Measurements from ENCODE around the gene OSBPL1A.

OSBPL1A gene

GRCh38 chr18:24185805-24186204, 211.8 kb downstream of the OSBPL1A start:
- no peak for DNase-seq (ENCODE audit: extremely low spot score)
- ChIA-PET CTCF (interaction anchor here (6.8 kb wide), 1 partner anchor 9 kb away, joined by 55 read pairs; no protein-coding TSS in a partner anchor), POLR2A (no interaction called here)
- TF ChIP-seq LEF1 (IDR thresholded peaks at IDR 0.05; ENCODE audit: borderline replicate concordance) (no peak), ELF4 (IDR thresholded peaks at IDR 0.05) (no peak), TARDBP (IDR thresholded peaks at IDR 0.05) (no peak), SP1 (IDR thresholded peaks at IDR 0.05) (no peak)

GRCh38 chr18:24181806-24182205, 215.8 kb downstream of the OSBPL1A start:
- ChIA-PET POLR2A (interaction anchor here (0.7 kb wide), 1 partner anchor 43 kb away, joined by 4 read pairs; the partner anchor contains the start of gene CABYR), CTCF (no interaction called here)
- TF ChIP-seq SUZ12 (IDR thresholded peaks at IDR 0.05): no peak
- no peak for TF ChIP-seq NFRKB (IDR thresholded peaks at IDR 0.05)
- TF ChIP-seq FOXK2 (IDR thresholded peaks at IDR 0.05): no peak
- no peak for TF ChIP-seq SP1 (IDR thresholded peaks at IDR 0.05)
- TF ChIP-seq LEF1 (IDR thresholded peaks at IDR 0.05; ENCODE audit: borderline replicate concordance): no peak
- TF ChIP-seq ZNF384 (IDR thresholded peaks at IDR 0.05): no peak
- TF ChIP-seq ARNT (IDR thresholded peaks at IDR 0.05): no peak
- TF ChIP-seq FOXA1 (IDR thresholded peaks at IDR 0.05): no peak
- no peak for TF ChIP-seq PKNOX1 (IDR thresholded peaks at IDR 0.05)
- TF ChIP-seq L3MBTL2 (conservative IDR thresholded peaks at IDR 0.05): no peak
- TF ChIP-seq BHLHE40 (IDR thresholded peaks at IDR 0.05; ENCODE audit: borderline replicate concordance): no peak
- TF ChIP-seq HDGF (IDR thresholded peaks at IDR 0.05; ENCODE audit: borderline replicate concordance): no peak
- no peak for TF ChIP-seq ELF4 (IDR thresholded peaks at IDR 0.05)
- no peak for TF ChIP-seq TARDBP (IDR thresholded peaks at IDR 0.05)
- no peak for TF ChIP-seq FOXM1 (IDR thresholded peaks at IDR 0.05; ENCODE audit: borderline replicate concordance)
- no peak for DNase-seq (ENCODE audit: extremely low spot score)

- CTCF ChIA-PET: interaction anchor here (0.5 to 1.4 kb wide), 2 partner anchors 8 to 30 kb away, joined by 3 read pairs; no protein-coding TSS in a partner anchor
- no peak for DNase-seq (ENCODE audit: extremely low spot score)
- TF ChIP-seq FOXK2 (IDR thresholded peaks at IDR 0.05) (no peak), ELF4 (IDR thresholded peaks at IDR 0.05) (no peak), FOXA1 (IDR thresholded peaks at IDR 0.05) (no peak), SP1 (IDR thresholded peaks at IDR 0.05) (no peak), SUZ12 (IDR thresholded peaks at IDR 0.05) (no peak), LEF1 (IDR thresholded peaks at IDR 0.05; ENCODE audit: borderline replicate concordance) (no peak), ZNF384 (IDR thresholded peaks at IDR 0.05) (no peak), FOXM1 (IDR thresholded peaks at IDR 0.05; ENCODE audit: borderline replicate concordance) (no peak), L3MBTL2 (conservative IDR thresholded peaks at IDR 0.05) (no peak), CTBP1 (IDR thresholded peaks at IDR 0.05; ENCODE audit: borderline replicate concordance) (no peak), HDGF (IDR thresholded peaks at IDR 0.05; ENCODE audit: borderline replicate concordance) (no peak), BHLHE40 (IDR thresholded peaks at IDR 0.05; ENCODE audit: borderline replicate concordance) (no peak), PKNOX1 (IDR thresholded peaks at IDR 0.05) (no peak), ARNT (IDR thresholded peaks at IDR 0.05) (no peak), TARDBP (IDR thresholded peaks at IDR 0.05) (no peak)
- POLR2A ChIA-PET: no interaction called here
Measured at GRCh38 chr18:24180048-24180447, 217.6 kb downstream of the OSBPL1A start.

- POLR2A ChIA-PET: no interaction called here
Measured at GRCh38 chr18:24177499-24178133, 220.0 kb downstream of the OSBPL1A start.

GRCh38 chr18:24176727-24177416, 220.8 kb downstream of the OSBPL1A start:
- DNase-seq (ENCODE audit: extremely low spot score): peak; percentile 76
- POLR2A ChIA-PET: interaction anchor here (1.2 to 1.9 kb wide), 2 partner anchors 38 to 95 kb away, joined by 3 to 12 read pairs; partner anchors contain the start of gene CABYR
- CTCF ChIA-PET: interaction anchor here (0.6 to 2.7 kb wide), 36 partner anchors 8 to 315 kb away, joined by 3 to 55 read pairs (median 4); partner anchors contain the start of gene CABYR
- TF ChIP-seq ZNF384 (IDR thresholded peaks at IDR 0.05) (no peak), FOXM1 (IDR thresholded peaks at IDR 0.05; ENCODE audit: borderline replicate concordance) (no peak), SP1 (IDR thresholded peaks at IDR 0.05) (no peak), L3MBTL2 (conservative IDR thresholded peaks at IDR 0.05) (no peak), CTBP1 (IDR thresholded peaks at IDR 0.05; ENCODE audit: borderline replicate concordance) (no peak), LEF1 (IDR thresholded peaks at IDR 0.05; ENCODE audit: borderline replicate concordance) (no peak), HDGF (IDR thresholded peaks at IDR 0.05; ENCODE audit: borderline replicate concordance) (no peak), TARDBP (IDR thresholded peaks at IDR 0.05) (no peak), BHLHE40 (IDR thresholded peaks at IDR 0.05; ENCODE audit: borderline replicate concordance) (no peak), FOXA1 (IDR thresholded peaks at IDR 0.05) (no peak), ELF4 (IDR thresholded peaks at IDR 0.05) (no peak), FOXK2 (IDR thresholded peaks at IDR 0.05) (no peak), SUZ12 (IDR thresholded peaks at IDR 0.05) (no peak), ARNT (IDR thresholded peaks at IDR 0.05) (no peak), NFRKB (IDR thresholded peaks at IDR 0.05) (no peak), PKNOX1 (IDR thresholded peaks at IDR 0.05) (no peak)

More at GRCh38 chr18:24177499-24178133, 220.0 kb downstream of the OSBPL1A start:
- no peak for DNase-seq (ENCODE audit: extremely low spot score)
- CTCF ChIA-PET: interaction anchor here (0.6 to 2.7 kb wide), 16 partner anchors 9 to 314 kb away, joined by 3 to 55 read pairs (median 5); no protein-coding TSS in a partner anchor
- no peak for TF ChIP-seq SP1 (IDR thresholded peaks at IDR 0.05)
- no peak for TF ChIP-seq FOXA1 (IDR thresholded peaks at IDR 0.05)
- no peak for TF ChIP-seq HDGF (IDR thresholded peaks at IDR 0.05; ENCODE audit: borderline replicate concordance)
- no peak for TF ChIP-seq SUZ12 (IDR thresholded peaks at IDR 0.05)
- TF ChIP-seq ARNT (IDR thresholded peaks at IDR 0.05): no peak
